NCI-H2196 treated with DMSO at 0.1 percent for 48 hours (cell line): ENCODE measurements around the gene DCDC2C.
"Not testable (repeated sequence)": the region's sequence is repeated elsewhere in the genome, so short reads cannot be mapped to it uniquely, and the experiment has no call there.

Experiments used
- DNase-seq: peaks from one replicate; lab custom pipeline; 2025; ENCODE audit not compliant: unreplicated experiment; lab: John Stamatoyannopoulos, UW

DCDC2C gene

GRCh38 chr2:3814706-3815245, 111.4 kb downstream of the DCDC2C start:
- DNase-seq: no peak

- not testable (repeated sequence) for DNase-seq
Measured at GRCh38 chr2:3817144-3817543, 113.8 kb downstream of the DCDC2C start.

- DNase-seq: no peak
Measured at GRCh38 chr2:3823748-3824147, 120.4 kb downstream of the DCDC2C start.

GRCh38 chr2:3827673-3828575, 124.5 kb downstream of the DCDC2C start:
- no peak for DNase-seq

- no peak for DNase-seq
Measured at GRCh38 chr2:3830796-3831195, 127.4 kb downstream of the DCDC2C start.

GRCh38 chr2:3837086-3837485, 133.7 kb downstream of the DCDC2C start:
- no peak for DNase-seq

- no peak for DNase-seq
Measured at GRCh38 chr2:3838348-3838747, 135.0 kb downstream of the DCDC2C start.

- no peak for DNase-seq
Measured at GRCh38 chr2:3839476-3839875, 136.1 kb downstream of the DCDC2C start.

- no peak for DNase-seq
Measured at GRCh38 chr2:3840611-3841155, 137.3 kb downstream of the DCDC2C start.

- DNase-seq: no peak
Measured at GRCh38 chr2:3847397-3848052, 144.2 kb downstream of the DCDC2C start.

GRCh38 chr2:3848776-3849175, 145.4 kb downstream of the DCDC2C start:
- no peak for DNase-seq

GRCh38 chr2:3849213-3849612, 145.8 kb downstream of the DCDC2C start:
- no peak for DNase-seq

- no peak for DNase-seq
Measured at GRCh38 chr2:3857576-3857975, 154.2 kb downstream of the DCDC2C start.

- no peak for DNase-seq
Measured at GRCh38 chr2:3864943-3865865, 161.8 kb downstream of the DCDC2C start.

- DNase-seq: no peak
Measured at GRCh38 chr2:3867469-3867868, 164.1 kb downstream of the DCDC2C start.

- DNase-seq: no peak
Measured at GRCh38 chr2:3868012-3868805, 164.8 kb downstream of the DCDC2C start.

- no peak for DNase-seq
Measured at GRCh38 chr2:3870222-3870621, 166.8 kb downstream of the DCDC2C start.

GRCh38 chr2:3871002-3871401, 167.6 kb downstream of the DCDC2C start:
- no peak for DNase-seq

- DNase-seq: no peak
Measured at GRCh38 chr2:3872451-3872850, 169.1 kb downstream of the DCDC2C start.

- DNase-seq: no peak
Measured at GRCh38 chr2:3873899-3874298, 170.5 kb downstream of the DCDC2C start.
